ENCODE measurements around the gene CSTF3. TPM values are rescaled to one million over a fixed set of nuclear protein-coding genes. Genes with fewer than 3 reads are reported as not detected.
"Not testable (repeated sequence)": the region's sequence is repeated elsewhere in the genome, so short reads cannot be mapped to it uniquely, and the experiment has no call there.

Gene CSTF3
- total and polyA plus RNA-seq, 8 donors: 1.8 to 47.9 (median 11.3) TPM

DNA sequence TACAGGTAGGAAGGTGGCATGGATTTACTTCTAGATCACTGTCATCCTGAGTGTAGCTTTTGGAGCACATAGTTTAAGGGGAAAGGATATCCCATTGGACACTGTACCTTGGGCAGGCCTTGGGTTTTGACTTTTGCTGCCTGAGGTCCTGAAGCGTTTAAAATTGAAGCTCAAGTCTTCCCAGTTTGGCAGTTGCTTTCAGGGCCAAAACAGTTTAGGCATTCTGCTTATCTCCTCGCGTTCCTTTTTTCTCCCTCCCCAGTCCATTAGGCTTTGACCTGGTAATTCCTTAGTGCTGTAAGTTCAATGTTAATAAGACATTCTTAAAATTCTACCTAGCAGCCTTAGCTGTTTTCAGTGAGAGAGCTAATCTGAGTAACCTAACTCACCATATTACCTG, 35.7 kb downstream of the CSTF3 start:
- no peak overlapping the region for H3K4me3 ChIP-seq
- H3K27ac ChIP-seq: no peak overlapping the region
- H3K4me1 ChIP-seq: no peaks in the 10 kb centered on the region
- WGBS, 5 donors: 83 to 96% (median 91%) methylated on average over 3 of the region's 3 CpGs
- intact Hi-C loops (cut with DNase I; ENCODE audit: low total_unique reads): no loop called here
- no peaks in the 10 kb centered on the region for H3K9me3 ChIP-seq
- peaks cover 0 to 9% (median 4%) of the 10 kb centered on the region in 4 donors for H3K36me3 ChIP-seq
- no peak for DNase-seq
- no peaks in the 10 kb centered on the region for H3K27me3 ChIP-seq
- TF ChIP-seq POLR2A (IDR thresholded peaks at IDR 0.05) (no peak), POLR2AphosphoS5 (IDR thresholded peaks at IDR 0.05) (no peak), EP300 (IDR thresholded peaks at IDR 0.05) (no peak)
- TF ChIP-seq, protein P1, sequence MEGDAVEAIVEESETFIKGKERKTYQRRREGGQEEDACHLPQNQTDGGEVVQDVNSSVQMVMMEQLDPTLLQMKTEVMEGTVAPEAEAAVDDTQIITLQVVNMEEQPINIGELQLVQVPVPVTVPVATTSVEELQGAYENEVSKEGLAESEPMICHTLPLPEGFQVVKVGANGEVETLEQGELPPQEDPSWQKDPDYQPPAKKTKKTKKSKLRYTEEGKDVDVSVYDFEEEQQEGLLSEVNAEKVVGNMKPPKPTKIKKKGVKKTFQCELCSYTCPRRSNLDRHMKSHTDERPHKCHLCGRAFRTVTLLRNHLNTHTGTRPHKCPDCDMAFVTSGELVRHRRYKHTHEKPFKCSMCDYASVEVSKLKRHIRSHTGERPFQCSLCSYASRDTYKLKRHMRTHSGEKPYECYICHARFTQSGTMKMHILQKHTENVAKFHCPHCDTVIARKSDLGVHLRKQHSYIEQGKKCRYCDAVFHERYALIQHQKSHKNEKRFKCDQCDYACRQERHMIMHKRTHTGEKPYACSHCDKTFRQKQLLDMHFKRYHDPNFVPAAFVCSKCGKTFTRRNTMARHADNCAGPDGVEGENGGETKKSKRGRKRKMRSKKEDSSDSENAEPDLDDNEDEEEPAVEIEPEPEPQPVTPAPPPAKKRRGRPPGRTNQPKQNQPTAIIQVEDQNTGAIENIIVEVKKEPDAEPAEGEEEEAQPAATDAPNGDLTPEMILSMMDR (IDR thresholded peaks at IDR 0.05): no peak

DNA sequence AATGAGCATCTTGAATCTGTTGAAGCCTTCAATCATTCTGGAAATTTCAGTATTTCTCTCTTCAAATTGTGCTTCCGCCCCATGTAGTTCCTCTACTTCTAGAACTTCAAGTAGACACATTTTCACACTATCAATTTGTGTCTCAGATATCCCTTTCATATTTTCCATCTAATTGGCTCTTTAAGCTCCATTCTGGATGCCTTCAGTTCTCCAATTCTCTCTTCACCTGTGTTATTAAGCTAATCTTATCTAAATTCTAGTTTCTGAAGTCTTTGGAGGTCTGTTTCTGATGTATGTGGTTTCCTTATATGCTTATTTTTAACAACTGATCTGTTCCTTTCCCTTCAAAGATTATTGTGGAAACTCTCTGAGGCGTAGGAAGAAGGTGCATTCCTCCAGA, 36.3 kb downstream of the CSTF3 start:
- 96 to 100% (median 97%) methylated on average over 2 of the region's 2 CpGs for WGBS, 5 donors

DNA sequence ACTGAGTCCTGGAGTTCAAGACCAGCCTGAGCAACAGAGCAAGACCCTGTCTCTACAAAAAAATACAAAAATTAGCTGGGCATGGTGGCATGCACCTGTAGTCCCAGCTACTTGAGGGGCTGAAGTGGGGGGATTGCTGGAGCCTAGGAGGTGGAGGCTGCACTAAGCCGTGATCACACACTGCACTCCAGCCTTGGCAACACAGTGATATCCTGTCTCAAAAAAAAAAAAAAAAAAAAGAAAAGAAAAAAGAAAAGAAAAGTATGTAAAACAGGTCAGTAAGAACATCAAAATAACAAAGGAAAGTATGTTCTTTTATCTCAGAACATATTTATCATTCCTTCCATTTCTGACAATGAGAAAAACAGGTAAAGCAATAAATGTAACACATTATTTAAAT, 38.6 kb downstream of the CSTF3 start:
- DNase-seq; H3K9me3 ChIP-seq; H3K36me3 ChIP-seq; H3K27ac ChIP-seq; H3K27me3 ChIP-seq; H3K4me3 ChIP-seq; intact Hi-C loops (cut with DNase I; ENCODE audit: low total_unique reads): not testable (repeated sequence)
- H3K4me1 ChIP-seq: peaks cover 0 to 21% (median 4%) of the 10 kb centered on the region in 4 donors
- WGBS, 5 donors: 92 to 100% (median 95%) methylated on average over 1 of the region's 1 CpG

More for the DNA sequence above, 36.3 kb downstream of the CSTF3 start:
- H3K27ac ChIP-seq: no peak overlapping the region
- intact Hi-C loops (cut with DNase I; ENCODE audit: low total_unique reads): no loop called here
- DNase-seq: no peak
- peaks cover 0 to 4% (median 0%) of the 10 kb centered on the region in 4 donors for H3K4me1 ChIP-seq
- no peak overlapping the region for H3K4me3 ChIP-seq
- H3K27me3 ChIP-seq: no peaks in the 10 kb centered on the region
- peaks cover 0 to 9% (median 4%) of the 10 kb centered on the region in 4 donors for H3K36me3 ChIP-seq
- TF ChIP-seq POLR2AphosphoS5 (IDR thresholded peaks at IDR 0.05) (no peak), EP300 (IDR thresholded peaks at IDR 0.05) (no peak), POLR2A (IDR thresholded peaks at IDR 0.05) (no peak)
- no peaks in the 10 kb centered on the region for H3K9me3 ChIP-seq

DNA sequence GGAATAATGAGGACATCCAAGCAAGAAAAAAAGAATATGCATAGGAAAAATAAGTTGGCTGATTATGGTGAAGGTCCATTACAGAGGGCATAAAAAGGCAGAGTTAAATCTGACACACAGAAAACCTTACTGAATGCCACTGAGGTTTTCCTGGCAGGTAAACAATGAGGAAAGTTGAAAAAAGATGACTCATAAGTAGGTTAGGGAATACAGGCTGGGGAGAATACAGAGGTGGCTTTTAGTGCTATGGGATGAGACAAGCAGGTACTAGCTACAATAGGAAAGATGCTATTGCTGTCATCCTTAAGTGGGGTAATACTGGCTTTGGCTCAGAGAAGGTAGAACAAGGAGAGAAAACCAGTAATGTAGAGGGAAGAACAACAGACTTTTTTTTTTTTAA, 44.7 kb downstream of the CSTF3 start:
- Histone ChIP-seq H3K27me3 (no peaks in the 10 kb centered on the region), H3K4me3 (no peak overlapping the region), H3K9me3 (no peaks in the 10 kb centered on the region), H3K27ac (no peak overlapping the region), H3K36me3 (no peaks in the 10 kb centered on the region), H3K4me1 (peaks cover 0 to 21% (median 4%) of the 10 kb centered on the region in 4 donors)
- intact Hi-C loops (cut with DNase I; ENCODE audit: low total_unique reads): no loop called here
- TF ChIP-seq, protein P1 (IDR thresholded peaks at IDR 0.05): no peak
- TF ChIP-seq POLR2AphosphoS5 (IDR thresholded peaks at IDR 0.05): no peak
- no peak for TF ChIP-seq POLR2A (IDR thresholded peaks at IDR 0.05)
- TF ChIP-seq EP300 (IDR thresholded peaks at IDR 0.05): no peak
- peak in 1 of 2 donors; percentile 35 for DNase-seq

DNA sequence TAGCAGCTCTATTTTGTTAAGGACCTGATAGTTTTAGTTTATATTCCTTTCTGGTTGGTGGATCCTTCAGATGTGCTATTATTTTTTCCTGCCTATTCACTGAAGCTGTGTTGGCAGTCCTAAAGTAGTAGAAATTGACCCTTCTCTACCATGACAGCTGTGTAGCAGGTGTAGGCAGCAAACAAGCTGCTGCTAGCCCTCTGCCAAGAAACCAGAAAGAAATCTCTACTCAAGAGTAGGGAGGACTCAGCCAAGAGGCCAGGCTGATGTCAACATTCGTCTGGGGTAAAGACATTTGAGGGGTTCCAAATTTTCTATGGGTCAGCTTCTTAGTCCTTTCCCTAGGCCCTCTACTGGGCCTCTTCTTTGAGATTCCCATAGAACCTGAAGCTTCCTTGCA, 51.2 kb downstream of the CSTF3 start:
- WGBS, 5 donors: 29 to 55% (median 38%) methylated on average over 1 of the region's 1 CpG
- intact Hi-C loops (cut with DNase I; ENCODE audit: low total_unique reads): no loop called here
- H3K4me3 ChIP-seq: no peak overlapping the region
- no peak overlapping the region for H3K27ac ChIP-seq
- H3K9me3 ChIP-seq: no peaks in the 10 kb centered on the region
- no peaks in the 10 kb centered on the region for H3K27me3 ChIP-seq
- no peak for TF ChIP-seq EP300 (IDR thresholded peaks at IDR 0.05)
- TF ChIP-seq POLR2A (IDR thresholded peaks at IDR 0.05): no peak
- no peak for TF ChIP-seq POLR2AphosphoS5 (IDR thresholded peaks at IDR 0.05)
- TF ChIP-seq, protein P1 (IDR thresholded peaks at IDR 0.05): no peak
- peak in 1 of 2 donors; percentile 12 for DNase-seq
- H3K36me3 ChIP-seq: peaks cover 0 to 23% (median 15%) of the 10 kb centered on the region in 4 donors
- H3K4me1 ChIP-seq: no peaks in the 10 kb centered on the region
